ENCODE results near the gene PPT1.

Gene PPT1

DNA sequence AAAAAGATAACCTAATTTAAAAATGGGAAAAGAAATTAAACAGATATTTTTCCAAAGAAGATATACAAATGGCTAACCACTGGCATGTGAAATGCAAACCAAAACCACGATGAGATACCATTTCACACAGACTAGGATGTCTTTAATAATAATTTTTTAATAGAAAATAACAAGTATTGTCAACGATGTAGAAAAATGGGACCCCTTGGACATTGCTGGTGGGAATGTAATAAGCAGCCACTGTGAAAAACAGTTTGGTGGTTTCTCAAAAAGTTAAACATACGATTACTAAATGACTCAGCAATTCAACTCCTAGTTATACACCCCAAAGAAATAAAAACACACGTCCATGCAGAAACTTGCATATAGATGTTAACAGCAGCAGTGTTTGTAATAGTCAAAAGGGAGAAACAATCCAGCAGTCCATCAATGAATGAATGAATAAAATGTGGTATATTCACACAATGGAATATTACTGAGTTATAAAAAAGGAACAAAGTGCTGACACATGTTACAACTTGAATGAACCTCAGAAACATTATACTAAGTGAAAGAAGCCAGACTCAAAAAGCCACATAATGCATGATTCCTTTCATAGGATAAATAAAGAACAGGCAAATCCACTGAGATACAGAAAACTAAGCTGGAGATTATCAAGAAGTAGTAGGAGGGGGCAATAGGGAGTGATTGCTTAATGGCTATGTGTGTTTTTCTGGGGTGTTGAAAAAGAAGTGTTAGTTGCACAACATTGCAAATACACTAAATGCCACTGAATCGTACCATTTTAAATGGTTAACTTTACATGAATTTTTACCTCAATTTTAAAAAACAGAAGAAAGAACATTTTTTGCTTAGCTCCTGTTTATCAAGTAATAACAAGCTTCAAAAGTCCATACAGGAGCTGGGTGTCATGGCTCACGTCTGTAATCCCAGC is 4.1 kb downstream of the PPT1 start:
- no peak for DNase-seq (ENCODE audit: low spot score)

DNA sequence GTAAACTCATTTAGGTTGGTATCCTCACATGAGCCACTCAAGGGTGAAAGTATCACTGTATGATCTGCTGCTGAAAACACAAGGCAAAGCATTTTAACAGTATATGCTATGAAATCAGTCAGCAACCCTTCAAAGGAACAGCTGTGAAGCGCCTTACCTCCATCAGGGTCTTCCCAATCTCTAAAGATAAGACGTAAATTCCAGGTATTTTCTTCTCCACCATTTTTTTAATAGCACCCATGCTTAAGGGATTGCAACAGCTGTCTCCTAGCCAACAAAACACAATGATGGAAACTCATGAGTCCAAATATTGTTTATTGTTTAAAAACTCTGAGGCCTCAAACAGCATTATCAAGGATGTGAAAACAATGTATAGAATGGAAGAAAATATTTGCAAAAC is 4.8 kb downstream of the PPT1 start:
- no peak for DNase-seq (ENCODE audit: low spot score)

DNA sequence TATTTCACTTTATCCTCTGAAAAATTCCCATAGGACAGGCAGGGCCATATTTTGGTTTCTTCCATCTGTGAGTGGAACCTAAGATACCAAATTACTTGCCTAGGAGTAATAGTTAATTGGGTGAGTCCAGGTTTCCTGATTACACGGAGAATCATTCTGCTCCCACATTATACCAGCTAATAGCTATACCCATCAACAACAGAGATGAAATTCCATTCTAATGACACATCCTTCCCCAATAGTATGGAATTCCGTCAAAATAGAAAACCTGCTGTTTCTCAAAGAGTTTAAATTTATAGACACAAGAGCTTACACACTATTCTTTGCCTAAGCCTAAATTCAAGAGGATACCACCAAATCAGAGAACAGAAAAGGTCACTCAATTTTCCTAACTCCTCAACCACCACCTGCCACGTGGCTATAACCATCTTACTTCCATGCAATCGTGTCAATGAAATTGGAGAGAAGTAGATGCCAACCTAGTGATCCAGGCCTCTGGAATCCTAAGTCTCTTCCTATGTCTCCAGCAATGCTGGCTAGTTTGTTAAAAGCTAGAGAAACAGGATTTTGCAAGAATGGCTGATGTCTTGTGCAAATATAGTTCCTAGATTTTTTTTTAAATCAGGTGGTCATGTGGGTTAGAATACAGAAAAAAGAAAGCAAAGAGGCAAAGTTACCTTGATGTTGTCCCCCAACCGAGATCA is 6.2 kb downstream of the PPT1 start:
- DNase-seq (ENCODE audit: low spot score) = no peak

DNA sequence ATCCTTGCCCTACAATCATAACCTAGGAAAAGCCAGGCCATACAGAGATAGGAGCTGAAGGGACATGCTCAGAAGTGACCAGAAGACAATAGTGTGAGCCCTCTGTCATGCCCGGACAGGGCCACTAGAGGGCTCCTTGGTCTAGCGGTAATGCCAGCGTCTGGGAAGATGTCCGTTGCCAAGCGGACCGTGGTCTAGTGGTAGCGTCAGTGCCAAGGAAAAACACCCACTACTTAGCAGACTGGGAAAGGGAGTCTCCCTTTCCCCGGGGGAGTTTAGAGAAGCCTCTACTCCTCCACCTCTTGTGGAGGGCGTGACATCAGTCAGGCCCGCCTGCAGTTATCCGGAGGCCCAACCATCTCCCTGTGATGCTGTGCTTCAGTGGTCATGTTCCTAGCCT is 12.3 kb downstream of the PPT1 start:
- peak; percentile 54 for DNase-seq (ENCODE audit: low spot score)

DNA sequence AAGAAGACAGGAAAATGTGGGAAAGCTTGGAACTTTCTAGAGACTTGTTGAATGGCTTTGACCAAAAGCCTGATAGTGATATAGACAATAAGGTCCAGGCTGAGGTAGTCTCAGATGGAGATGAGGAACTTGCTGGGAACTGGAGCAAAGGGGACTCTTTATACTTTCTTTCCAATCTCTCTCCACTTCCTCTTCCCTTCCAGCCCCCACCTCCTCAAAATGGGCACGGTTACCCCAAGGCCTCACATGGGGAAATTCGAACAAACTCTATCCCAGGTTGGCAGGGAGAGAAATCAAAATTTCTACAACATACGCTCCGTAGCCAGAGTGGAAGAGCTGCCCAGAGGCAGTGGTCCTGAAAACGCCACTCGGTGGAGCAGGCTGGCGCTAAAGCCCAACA is 15.2 kb downstream of the PPT1 start:
- no peak for DNase-seq (ENCODE audit: low spot score)

DNA sequence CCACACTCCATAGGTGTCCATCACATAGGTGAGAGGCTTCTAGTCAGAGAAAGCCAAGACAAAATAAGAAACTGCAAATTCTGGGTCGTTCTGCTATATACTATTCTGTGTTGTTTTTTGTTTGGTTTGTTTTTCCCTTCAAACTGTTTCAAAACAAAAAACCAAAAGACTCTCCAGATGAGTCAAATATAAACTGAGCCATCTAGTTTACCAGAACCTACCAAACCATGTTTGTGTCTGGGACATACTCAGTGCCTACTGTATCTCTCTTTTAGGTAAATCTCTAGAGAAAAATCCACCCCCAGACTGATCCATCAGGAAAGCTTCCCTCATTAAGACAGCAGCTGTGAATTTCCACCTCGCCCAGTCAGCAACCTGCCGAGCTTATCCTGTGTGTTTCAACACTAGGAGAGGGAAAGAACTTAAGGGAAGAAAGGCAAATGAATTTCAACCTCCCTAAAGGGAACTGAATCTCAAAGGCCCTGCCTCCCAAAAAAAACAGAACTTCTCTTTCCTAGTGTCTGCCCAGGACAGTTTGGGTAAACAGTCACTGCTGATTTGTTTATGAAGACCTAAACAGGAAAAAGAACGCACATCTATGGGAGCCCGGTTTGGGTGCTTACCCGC is 17.2 kb downstream of the PPT1 start:
- no peak for DNase-seq (ENCODE audit: low spot score)

DNA sequence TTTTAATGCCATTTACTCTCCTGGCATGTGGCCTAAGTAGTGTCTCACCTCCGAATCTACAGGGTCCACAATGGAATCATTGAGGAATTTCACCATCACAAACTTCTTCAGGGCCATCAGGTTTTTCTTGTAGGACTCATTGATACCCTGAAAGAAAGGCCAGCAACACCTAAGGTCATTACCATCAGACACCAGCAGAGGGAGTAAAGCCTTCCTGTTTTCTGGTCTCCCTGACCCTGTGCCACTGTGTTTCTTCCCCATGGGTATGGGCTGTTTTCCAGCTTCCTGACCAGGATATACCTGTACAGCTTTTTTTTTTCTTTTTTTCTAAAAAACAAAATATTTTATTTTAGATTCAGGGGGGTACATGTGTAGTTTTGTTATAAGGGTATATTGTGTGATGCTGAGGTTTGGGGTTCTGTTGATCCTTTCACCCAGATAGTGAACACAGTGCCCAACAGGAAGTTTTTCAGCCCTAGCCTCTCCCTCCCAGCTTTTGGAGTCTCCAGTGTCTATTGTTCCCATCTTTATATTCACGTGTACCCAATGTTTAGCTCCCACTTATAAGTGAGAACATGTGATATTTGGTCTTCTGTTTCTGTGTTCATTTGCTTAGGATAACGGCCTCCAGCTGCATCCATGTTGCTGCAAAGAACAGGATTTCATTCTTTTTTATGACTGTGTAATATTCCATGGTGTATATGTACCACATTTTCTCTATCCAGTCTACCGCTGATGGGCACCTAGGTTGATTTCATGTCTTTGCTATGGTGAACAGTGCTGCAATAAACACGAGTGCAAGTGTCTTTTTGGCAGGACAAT is 18.3 kb downstream of the PPT1 start:
- peak; percentile 72 for DNase-seq (ENCODE audit: low spot score)

DNA sequence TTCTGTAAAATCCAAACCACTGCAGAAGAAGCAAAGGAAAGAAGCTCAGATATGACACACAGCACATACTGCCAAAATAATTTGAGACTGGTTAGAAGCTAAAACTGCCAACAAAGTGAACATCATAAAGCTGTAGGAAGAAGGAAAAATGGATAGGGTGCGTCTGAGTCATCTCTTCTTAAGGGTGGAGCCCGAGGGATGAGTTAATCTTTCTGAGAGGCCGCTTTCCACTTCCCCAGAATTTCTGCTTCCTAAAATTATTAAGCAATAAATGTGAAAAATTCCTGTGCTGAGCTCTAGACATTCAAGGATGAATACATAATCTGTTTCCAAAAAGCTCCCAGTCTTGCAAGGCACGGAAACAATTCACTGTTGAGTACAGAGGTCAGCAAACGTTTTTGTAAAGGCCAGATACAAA is 20.1 kb downstream of the PPT1 start:
- DNase-seq (ENCODE audit: low spot score) = no peak

DNA sequence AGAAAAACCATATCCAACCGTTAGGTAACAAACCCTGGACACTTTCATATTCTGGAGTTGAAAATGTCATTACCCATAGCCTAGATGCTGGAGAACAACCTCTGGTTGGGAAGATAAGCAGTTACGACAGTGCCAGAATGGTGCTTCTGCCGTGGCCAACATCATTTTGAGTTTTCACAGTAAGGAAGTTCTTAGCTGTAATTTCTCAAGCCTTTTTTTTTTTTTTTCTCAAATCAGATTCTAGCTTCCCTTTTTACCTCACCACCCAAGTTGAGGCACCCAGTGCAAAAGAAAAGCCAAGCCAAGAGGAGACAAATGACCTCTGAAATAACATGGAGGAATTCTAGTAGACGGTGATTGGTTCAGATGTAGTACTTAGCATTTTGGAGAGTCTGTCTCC is 21.8 kb downstream of the PPT1 start:
- DNase-seq (ENCODE audit: low spot score) = no peak

DNA sequence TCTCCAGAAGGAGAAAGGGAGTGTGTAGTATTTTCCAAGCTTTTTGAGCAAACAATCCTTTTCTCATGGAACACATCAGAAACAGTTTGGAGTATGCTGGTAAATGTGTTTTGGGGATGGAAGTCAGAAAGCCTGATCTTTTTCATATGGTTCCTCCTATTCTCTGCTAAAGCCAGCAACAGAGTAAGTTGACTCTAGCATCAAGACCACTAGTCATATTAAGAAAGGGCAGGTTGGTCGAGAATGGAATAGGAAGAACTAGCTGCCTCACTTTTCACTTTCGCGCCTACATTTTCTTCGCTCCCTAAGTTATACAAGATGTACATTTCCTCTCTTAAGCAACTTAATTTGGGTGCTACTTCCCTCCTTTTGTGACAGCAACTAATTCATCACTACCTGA is 24.0 kb downstream of the PPT1 start:
- DNase-seq (ENCODE audit: low spot score) = no peak

DNA sequence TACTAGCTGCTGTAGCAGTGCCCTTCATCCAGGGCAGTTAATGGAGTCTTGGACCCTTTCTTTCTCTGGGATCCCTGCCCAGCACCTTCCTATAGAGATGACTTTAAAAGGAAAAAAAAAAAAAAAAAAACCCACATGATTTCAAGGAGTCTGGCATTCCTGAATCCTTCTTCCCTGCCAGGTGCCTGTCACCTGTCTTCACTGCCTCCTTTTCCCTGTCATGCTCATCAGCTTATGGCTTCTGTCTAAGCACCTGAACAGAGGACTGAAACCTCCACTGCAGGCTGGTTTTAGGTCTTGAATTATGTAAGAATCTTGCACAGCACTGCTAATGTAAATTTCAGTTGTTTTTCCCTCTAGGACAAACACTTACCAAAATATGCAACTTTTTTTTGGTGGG is 24.9 kb downstream of the PPT1 start:
- no peak for DNase-seq (ENCODE audit: low spot score)

DNA sequence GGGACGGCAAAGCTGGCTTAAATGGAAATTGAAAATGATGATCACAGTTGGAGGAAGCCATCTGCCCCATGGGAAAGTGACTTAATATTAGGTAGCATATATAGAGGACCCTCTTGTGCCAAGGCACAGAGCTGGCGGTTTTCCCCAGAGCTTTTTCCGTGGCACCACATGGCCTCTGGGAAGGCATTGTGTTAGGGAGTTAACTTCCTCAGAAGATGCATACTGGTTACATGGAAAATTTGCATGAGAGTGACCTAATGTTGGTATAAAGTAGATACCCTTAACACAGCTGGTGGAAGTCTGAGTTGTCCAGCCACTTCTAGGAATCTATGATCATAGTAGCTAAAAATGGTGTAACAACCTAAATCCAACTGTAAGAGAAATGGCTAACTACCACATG is 29.2 kb downstream of the PPT1 start:
- DNase-seq (ENCODE audit: low spot score) = no peak

DNA sequence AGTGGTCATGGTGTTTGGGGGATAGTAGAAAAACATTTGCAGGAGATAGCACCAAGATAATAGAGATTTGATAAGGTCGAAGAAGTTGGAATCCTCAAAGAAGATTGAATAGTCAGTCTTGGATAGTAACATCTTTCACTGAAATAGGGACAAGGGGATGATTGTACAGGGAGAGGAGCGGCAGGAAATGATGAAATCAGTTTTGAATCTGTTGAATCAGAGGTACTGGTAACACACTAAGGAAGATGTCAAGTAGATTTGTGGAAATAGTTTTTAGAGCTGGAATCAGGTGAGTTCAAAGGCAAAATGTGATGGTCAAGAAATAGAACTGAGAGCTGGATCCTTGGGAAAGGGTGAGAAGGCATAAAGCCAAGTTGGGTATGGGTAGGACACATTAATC is 30.0 kb downstream of the PPT1 start:
- DNase-seq (ENCODE audit: low spot score) = no peak

DNA sequence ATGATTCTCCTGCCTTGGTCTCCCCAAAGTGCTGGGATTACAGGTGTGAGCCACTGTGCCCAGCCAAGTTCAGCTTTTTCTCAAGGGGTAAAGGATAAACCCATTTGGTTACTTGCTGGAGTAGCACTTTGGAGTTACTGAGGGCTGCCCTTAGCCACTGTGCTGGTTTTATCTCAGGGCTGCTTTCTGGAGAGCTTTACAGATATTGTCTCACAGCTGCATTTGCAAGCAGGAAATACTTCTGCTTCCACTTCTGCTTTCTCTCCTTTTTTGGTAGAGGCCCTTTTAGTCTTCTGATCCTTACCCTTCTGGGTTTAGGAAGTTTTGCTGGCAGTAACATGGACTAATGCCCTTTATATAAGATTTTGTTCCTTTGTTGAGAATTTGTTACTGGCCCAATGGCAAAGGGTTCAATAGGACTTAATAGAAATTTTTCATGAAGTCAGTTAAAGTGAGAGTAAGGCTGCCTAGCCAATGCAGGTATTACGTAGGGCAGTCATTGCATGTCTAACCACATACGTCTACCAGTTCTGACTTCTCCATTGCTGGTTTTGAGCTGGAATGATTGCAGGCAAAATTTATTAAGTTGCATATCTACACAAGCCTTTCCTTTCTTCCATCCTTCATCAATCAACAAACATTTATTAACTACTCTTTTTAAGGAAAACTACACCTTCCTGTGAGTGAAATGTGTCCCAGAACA is 32.1 kb downstream of the PPT1 start:
- DNase-seq (ENCODE audit: low spot score) = no peak

DNA sequence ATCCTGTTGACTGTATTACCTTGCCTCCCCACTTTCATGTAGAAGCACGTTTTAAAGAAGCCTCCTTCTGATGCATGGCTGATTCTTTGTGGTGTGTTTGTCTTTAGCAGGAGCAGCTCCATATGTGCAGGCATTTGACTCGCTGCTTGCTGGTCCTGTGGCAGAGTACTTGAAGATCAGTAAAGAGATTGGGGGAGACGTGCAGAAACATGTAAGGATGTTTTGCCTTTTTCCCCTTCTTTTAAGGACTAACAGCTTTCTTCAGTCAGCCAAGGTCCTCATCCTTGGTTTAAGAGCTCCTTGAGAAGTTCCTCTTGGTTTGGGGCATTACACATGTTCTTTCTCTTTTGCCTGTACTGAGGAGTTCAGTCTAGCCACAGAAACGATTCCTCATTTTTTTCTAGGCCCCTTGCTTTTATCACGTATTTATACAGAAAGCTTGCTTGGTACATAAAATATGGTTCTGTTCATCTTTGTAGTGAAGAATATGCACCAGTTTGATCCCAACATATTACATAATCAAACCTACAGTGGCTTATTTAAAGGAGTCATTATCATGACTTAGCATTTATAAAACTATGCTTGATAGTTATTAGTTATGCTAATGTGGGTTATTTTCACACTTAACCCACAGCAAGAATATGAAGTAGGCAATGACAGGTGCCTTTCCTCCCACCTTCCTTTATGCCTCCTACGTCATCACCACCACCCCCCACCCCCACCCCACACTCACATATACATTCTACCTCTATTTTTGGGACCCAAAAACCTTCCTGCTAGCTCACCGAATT is 36.9 kb downstream of the PPT1 start:
- DNase-seq (ENCODE audit: low spot score) = no peak

DNA sequence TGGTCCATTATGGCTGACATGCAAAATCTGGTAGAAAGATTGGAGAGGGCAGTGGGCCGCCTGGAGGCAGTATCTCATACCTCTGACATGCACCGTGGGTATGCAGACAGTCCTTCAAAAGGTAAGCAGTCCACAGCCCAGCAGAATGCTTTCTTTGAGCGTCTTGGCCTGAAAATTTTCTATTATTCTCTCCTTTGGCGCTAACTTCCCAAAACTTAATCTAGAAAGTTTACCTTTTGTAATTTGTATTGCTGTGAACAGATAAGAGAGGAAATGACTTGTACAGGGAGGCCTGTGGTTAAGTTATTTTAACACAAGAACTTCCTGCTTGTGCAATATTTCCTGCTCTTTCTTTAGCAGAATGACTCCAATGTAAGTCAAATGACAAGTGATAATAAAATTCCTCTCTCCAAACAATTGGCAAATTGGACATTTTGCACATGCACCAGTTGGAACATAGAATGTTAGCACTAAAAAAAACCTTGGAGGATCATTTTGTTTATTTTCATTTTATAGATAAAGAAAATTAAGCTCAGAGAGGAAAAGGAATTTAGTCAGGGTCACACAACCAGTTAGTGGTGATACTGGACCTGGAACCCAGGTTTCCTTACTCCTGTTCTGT is 37.6 kb downstream of the PPT1 start:
- DNase-seq (ENCODE audit: low spot score) = no peak

DNA sequence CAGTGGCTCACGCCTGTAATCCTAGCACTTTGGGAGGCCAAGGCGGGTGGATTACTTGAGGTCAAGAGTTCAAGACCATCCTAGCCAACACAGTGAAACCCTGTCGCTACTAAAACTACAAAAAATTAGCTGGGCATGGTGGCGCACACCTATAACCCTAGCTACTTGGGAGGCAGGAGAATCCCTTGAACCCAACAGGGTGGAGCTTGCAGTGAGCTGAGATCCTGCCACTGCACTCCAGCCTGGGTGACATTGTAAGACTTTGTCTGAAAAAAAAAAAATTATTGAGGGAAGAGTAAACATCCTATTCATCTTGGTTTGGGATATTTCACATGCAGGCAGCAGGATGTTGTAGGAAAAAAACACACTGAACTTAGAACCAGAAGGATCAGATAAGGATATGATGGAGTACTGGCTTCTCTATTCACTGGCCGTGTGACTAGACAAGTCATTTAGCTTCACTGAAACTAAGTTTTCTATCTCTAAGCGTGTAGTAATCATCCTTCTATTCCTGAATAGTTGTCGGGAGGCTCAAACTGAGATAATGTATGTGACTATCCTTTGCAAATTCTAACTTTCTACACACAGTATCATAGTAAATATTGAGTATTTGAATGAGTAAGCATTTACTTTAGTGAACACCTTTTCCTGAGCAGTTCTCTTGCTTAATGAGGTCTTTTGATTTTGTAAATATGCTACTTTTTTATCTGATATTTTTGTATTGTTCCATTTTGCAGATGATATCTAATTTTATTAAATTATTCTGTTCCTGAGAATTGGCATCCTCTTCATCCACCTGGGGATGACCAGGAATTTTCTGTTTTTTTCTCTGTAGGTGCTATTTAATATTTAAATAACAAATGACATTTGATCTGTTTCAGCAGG is 38.4 kb downstream of the PPT1 start:
- DNase-seq (ENCODE audit: low spot score) = no peak

DNA sequence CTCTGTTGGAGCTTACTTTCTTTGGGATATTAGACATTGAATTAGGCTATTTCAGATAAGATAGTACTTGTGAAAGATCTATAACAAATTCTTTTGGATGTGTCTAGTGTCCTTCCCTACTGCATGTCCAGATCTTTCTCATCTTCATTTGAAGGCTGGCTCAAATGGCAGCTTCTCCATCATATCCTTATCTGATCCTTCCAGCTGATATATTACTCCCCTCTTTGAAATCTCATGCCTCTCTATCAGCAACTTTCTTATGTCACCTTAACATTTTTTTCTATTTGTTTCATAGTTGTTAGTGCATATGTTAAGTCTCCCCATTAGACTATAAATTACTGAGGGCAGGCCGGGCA is 39.0 kb downstream of the PPT1 start:
- no peak for DNase-seq (ENCODE audit: low spot score)

DNA sequence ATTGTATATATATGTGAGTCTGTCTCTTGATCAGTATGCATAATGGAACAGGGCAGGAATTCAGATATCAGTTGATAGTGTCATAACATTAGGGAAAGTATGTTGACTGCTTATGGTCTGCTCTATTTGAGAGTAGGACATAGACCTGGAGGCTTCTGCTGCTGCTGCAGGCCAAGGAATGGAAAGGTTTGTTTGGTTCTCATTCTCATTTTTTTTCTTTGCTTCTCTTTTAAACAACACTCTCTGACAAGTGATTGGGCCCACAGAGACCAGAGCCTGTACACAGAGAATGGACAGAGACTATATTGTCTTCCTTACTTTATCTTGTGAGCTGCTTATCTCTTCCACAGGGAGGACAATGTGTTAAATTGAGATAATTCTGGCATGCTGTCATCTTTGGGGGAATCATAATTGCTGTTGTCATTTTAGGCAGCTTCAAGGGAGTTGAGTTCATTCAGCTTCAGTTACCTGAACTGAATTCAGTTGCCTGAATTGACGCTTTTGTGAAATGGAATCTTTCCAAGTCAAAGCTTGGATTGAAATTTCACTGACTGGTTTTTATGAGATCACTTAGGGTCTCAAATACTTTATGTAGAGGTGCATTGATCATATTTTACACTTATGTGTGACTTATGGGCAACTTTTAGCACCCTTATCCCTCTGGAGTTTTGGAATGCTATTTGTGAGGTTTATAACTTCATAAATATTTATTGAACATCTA is 39.6 kb downstream of the PPT1 start:
- no peak for DNase-seq (ENCODE audit: low spot score)
